Stimulated activated naive CD8-positive, alpha-beta T cell treated with anti-CD3 and anti-CD28 coated beads, Interleukin-15, Interleukin-2, amounts not matched to agents 100 U/mL and 50 U/mL, for 24 hours (primary cell): ENCODE measurements around the gene UBA52.
"Not testable (repeated sequence)": the region's sequence is repeated elsewhere in the genome, so short reads cannot be mapped to it uniquely, and the experiment has no call there.

ENCODE experiments used
- ATAC-seq: fragments of 150-1000 bp; cut with Tn5 transposase; one replicate; pipeline ENCODE4 v1.10.0; 2021
- DNase-seq: peaks from one replicate; pipeline ENCODE4 v3.0.0; 2021

Gene UBA52

GRCh38 chr19:18557411-18558201 is 14.1 kb upstream of the UBA52 start, which contains the start of gene KXD1:
Gene KXD1 (plus strand): TSS chr19:18557870. CDS start chr19:18562057, 4,187 bp downstream.
- DNase-seq = peak; percentile 99
- ATAC-seq = peak; percentile 99

GRCh38 chr19:18558202-18558555 is 13.5 kb upstream of the UBA52 start:
- no peak for ATAC-seq

GRCh38 chr19:18558604-18559003 is 13.1 kb upstream of the UBA52 start:
- ATAC-seq (no peak), DNase-seq (no peak)

More at GRCh38 chr19:18558202-18558555, 13.5 kb upstream of the UBA52 start:
- DNase-seq = no peak

- no peak for DNase-seq
- no peak for ATAC-seq
Observed at GRCh38 chr19:18559685-18560084, 12.0 kb upstream of the UBA52 start.

- no peak for ATAC-seq
Observed at GRCh38 chr19:18562086-18562485, 9.6 kb upstream of the UBA52 start.

GRCh38 chr19:18566953-18567352 is 4.7 kb upstream of the UBA52 start:
- no peak for ATAC-seq

More at GRCh38 chr19:18562086-18562485, 9.6 kb upstream of the UBA52 start:
- DNase-seq = no peak

GRCh38 chr19:18568367-18568766 is 3.3 kb upstream of the UBA52 start:
- ATAC-seq = no peak

More at GRCh38 chr19:18566953-18567352, 4.7 kb upstream of the UBA52 start:
- no peak for DNase-seq

GRCh38 chr19:18574691-18575291 is 3.1 kb downstream of the UBA52 start:
- ATAC-seq (no peak), DNase-seq (no peak)

More at GRCh38 chr19:18568367-18568766, 3.3 kb upstream of the UBA52 start:
- DNase-seq = no peak

GRCh38 chr19:18576383-18576782 is 4.7 kb downstream of the UBA52 start:
- no peak for DNase-seq
- no peak for ATAC-seq

GRCh38 chr19:18577365-18577914 is 5.8 kb downstream of the UBA52 start:
- ATAC-seq (no peak), DNase-seq (no peak)

- DNase-seq (no peak), ATAC-seq (no peak)
Observed at GRCh38 chr19:18580311-18580710, 8.7 kb downstream of the UBA52 start.

GRCh38 chr19:18586306-18586705 is 14.6 kb downstream of the UBA52 start:
- DNase-seq (no peak), ATAC-seq (no peak)

- ATAC-seq (no peak), DNase-seq (no peak)
Observed at GRCh38 chr19:18587561-18587960, 15.9 kb downstream of the UBA52 start.

- DNase-seq (no peak), ATAC-seq (no peak)
Observed at GRCh38 chr19:18587962-18588610, 16.4 kb downstream of the UBA52 start.

- DNase-seq (peak; percentile 93), ATAC-seq (peak; percentile 89)
Observed at GRCh38 chr19:18588611-18589379, 17.1 kb downstream of the UBA52 start, which contains the start of gene REX1BD. Gene REX1BD (plus strand): TSS chr19:18588798. CDS start chr19:18588802, 4 bp downstream.

GRCh38 chr19:18589380-18590272 is 18.0 kb downstream of the UBA52 start:
- peak; percentile 73 for DNase-seq
- ATAC-seq = peak; percentile 48

GRCh38 chr19:18590273-18591272 is 18.9 kb downstream of the UBA52 start:
- ATAC-seq = no peak
- DNase-seq = no peak

- DNase-seq = no peak
Observed at GRCh38 chr19:18591735-18592385, 20.2 kb downstream of the UBA52 start.

GRCh38 chr19:18592732-18593131 is 21.1 kb downstream of the UBA52 start:
- not testable (repeated sequence) for DNase-seq, ATAC-seq

More at GRCh38 chr19:18591735-18592385, 20.2 kb downstream of the UBA52 start:
- ATAC-seq = no peak
